ENCODE data around the gene FBXO41.

- no peak for TF ChIP-seq POLR2AphosphoS5 (IDR thresholded peaks at IDR 0.05)
- TF ChIP-seq, protein P1, sequence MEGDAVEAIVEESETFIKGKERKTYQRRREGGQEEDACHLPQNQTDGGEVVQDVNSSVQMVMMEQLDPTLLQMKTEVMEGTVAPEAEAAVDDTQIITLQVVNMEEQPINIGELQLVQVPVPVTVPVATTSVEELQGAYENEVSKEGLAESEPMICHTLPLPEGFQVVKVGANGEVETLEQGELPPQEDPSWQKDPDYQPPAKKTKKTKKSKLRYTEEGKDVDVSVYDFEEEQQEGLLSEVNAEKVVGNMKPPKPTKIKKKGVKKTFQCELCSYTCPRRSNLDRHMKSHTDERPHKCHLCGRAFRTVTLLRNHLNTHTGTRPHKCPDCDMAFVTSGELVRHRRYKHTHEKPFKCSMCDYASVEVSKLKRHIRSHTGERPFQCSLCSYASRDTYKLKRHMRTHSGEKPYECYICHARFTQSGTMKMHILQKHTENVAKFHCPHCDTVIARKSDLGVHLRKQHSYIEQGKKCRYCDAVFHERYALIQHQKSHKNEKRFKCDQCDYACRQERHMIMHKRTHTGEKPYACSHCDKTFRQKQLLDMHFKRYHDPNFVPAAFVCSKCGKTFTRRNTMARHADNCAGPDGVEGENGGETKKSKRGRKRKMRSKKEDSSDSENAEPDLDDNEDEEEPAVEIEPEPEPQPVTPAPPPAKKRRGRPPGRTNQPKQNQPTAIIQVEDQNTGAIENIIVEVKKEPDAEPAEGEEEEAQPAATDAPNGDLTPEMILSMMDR (IDR thresholded peaks at IDR 0.05) = no peak
- TF ChIP-seq POLR2A (IDR thresholded peaks at IDR 0.05) = no peak
- no peak for TF ChIP-seq EP300 (IDR thresholded peaks at IDR 0.05)
Measured at GRCh38 chr2:73214120-73215035, 69.9 kb downstream of the FBXO41 start, which contains the start of gene SMYD5.

Data from suprapubic skin (tissue), 4 donors.